ENCODE results near the gene TMEM156.

The TMEM156 gene

GRCh38 chr4:38920677-38921076 lies 111.5 kb downstream of the TMEM156 start:
- no peak for DNase-seq

GRCh38 chr4:38920186-38920585 lies 112.0 kb downstream of the TMEM156 start:
- no peak for DNase-seq

- DNase-seq = no peak
These were observed 112.7 kb downstream of the TMEM156 start for GRCh38 chr4:38919494-38919893.

GRCh38 chr4:38917481-38918025 lies 114.7 kb downstream of the TMEM156 start:
- no peak for DNase-seq
